HG03060 (cell line): Measurements from ENCODE around the gene AHCY.
"Not testable (repeated sequence)": the region's sequence is repeated elsewhere in the genome, so short reads cannot be mapped to it uniquely, and the experiment has no call there.

Experiments used
- ATAC-seq: cut with Tn5 transposase; IDR thresholded peaks from one replicate; pipeline ENCODE4 v1.9.1; 2021; ENCODE audit warnings: low read depth, moderate number of reproducible peaks; ENCODE audit not compliant: unreplicated experiment

Gene AHCY

GRCh38 chr20:34328207-34328606, 25.1 kb upstream of the AHCY start:
- ATAC-seq, result not testable (repeated sequence)

- ATAC-seq, result no peak
Measured at GRCh38 chr20:34324541-34324940, 21.4 kb upstream of the AHCY start.

- no peak for ATAC-seq
Measured at GRCh38 chr20:34322267-34323105, 19.3 kb upstream of the AHCY start.

GRCh38 chr20:34320861-34321260, 17.7 kb upstream of the AHCY start:
- no peak for ATAC-seq

GRCh38 chr20:34318609-34319443, 15.7 kb upstream of the AHCY start:
- ATAC-seq, result no peak

- ATAC-seq, result no peak
Measured at GRCh38 chr20:34316196-34316814, 13.2 kb upstream of the AHCY start.

- no peak for ATAC-seq
Measured at GRCh38 chr20:34315236-34315635, 12.1 kb upstream of the AHCY start.

GRCh38 chr20:34312544-34313217, 9.5 kb upstream of the AHCY start:
- no peak for ATAC-seq

GRCh38 chr20:34312024-34312460, 8.9 kb upstream of the AHCY start:
- no peak for ATAC-seq

- no peak for ATAC-seq
Measured at GRCh38 chr20:34311118-34312023, 8.2 kb upstream of the AHCY start.

GRCh38 chr20:34310481-34311117, 7.4 kb upstream of the AHCY start:
- ATAC-seq, result no peak

GRCh38 chr20:34309691-34310090, 6.5 kb upstream of the AHCY start:
- ATAC-seq, result no peak

GRCh38 chr20:34305333-34306230, 2.4 kb upstream of the AHCY start:
- ATAC-seq, result no peak

- ATAC-seq, result no peak
Measured at GRCh38 chr20:34302312-34302722, 838 bp downstream of the AHCY start.

- ATAC-seq, result no peak
Measured at GRCh38 chr20:34301587-34302311, 1.4 kb downstream of the AHCY start.

GRCh38 chr20:34300809-34301586, 2.2 kb downstream of the AHCY start:
- no peak for ATAC-seq
